Loucy (cell line): ENCODE measurements around the gene NPDC1.

Experiments used
- CTCF ChIP-seq: fragments of 200-600 bp; sonication (generic); conservative IDR thresholded peaks from 2 replicates; pipeline ENCODE4 v1.5.1; 2014; ENCODE audit warnings: mild to moderate bottlenecking, antibody characterized with exemption, low read length
- EZH2phosphoT487 ChIP-seq: fragments of 200-600 bp; IDR thresholded peaks from 2 replicates; pipeline ENCODE4 v1.6.1; 2018; ENCODE audit warnings: antibody characterized with exemption, mild to moderate bottlenecking, moderate library complexity, borderline replicate concordance

GRCh38 chr9:136996361-136997292, 49.4 kb downstream of the NPDC1 start, which contains the start of gene CLIC3:
- TF ChIP-seq CTCF: no peak
- TF ChIP-seq EZH2phosphoT487: no peak
